Panc1 (cell line): ENCODE results near the gene DNM3. TPM values are rescaled to one million over a fixed set of nuclear protein-coding genes. Genes with fewer than 3 reads are reported as not detected.
"Not testable (repeated sequence)": the region's sequence is repeated elsewhere in the genome, so short reads cannot be mapped to it uniquely, and the experiment has no call there.

Source experiments
- ATAC-seq: fragments of 200-7000 bp; cut with Tn5 transposase; 2 replicates; pipeline ENCODE4 v1.9.1; 2020; ENCODE audit warnings: mild to moderate bottlenecking, moderate library complexity
- BruUV-seq: library from RNA; stranded (reverse); fragments of 400-500 nt; replicated peaks from 2 replicates; lab custom pipeline; 2021; lab: Mats Ljungman, UMichigan
- CTCF ChIA-PET: fragments of 300-600 bp; sonication (Branson Sonifier 250); formaldehyde crosslinking; loops from one replicate; lab custom pipeline; 2022; ENCODE audit warnings: antibody characterized with exemption; lab: Charles Lee
- POLR2A ChIA-PET: fragments of 300-600 bp; sonication (Branson Sonifier 250); formaldehyde crosslinking; loops from one replicate; lab custom pipeline; 2022; ENCODE audit warnings: antibody characterized with exemption; lab: Charles Lee
- DNase-seq: peaks from one replicate; pipeline ENCODE4 v3.0.0-alpha.2; 2010; ENCODE audit warnings: low read depth, low spot score
- H3K27ac ChIP-seq: 2 replicates; pipeline ENCODE4 v1.5.1; 2011; ENCODE audit warnings: mild to moderate bottlenecking, low read length, inconsistent platforms
- H3K27me3 ChIP-seq: fragments of 200-500 bp; sonication (Bioruptor generic); 2 replicates; pipeline ENCODE4 v1.6.0; 2014; ENCODE audit warnings: low read length, inconsistent platforms; ENCODE audit not compliant: control insufficient read depth, insufficient read depth
- H3K36me3 ChIP-seq: fragments of 200-500 bp; sonication (Bioruptor generic); 2 replicates; pipeline ENCODE4 v1.5.1; 2014; ENCODE audit warnings: inconsistent platforms, mild to moderate bottlenecking, low read length, moderate library complexity; ENCODE audit not compliant: control insufficient read depth, insufficient read depth
- H3K4me1 ChIP-seq: 2 replicates; pipeline ENCODE4 v1.5.1; 2011; ENCODE audit warnings: inconsistent platforms, mild to moderate bottlenecking, low read length, moderate library complexity; ENCODE audit not compliant: control insufficient read depth, insufficient read depth
- H3K4me3 ChIP-seq, 2 experiments: 2 replicates each; pipeline ENCODE4 v1.5.1; 2011 to 2012; ENCODE audit warnings: low read depth in 2 of 2, low read length in 2 of 2, mild to moderate bottlenecking in 2 of 2, inconsistent platforms in 1 of 2, moderate library complexity in 1 of 2
- H3K9me3 ChIP-seq: fragments of 200-500 bp; sonication (Bioruptor generic); 2 replicates; pipeline ENCODE4 v1.5.1; 2014; ENCODE audit warnings: low read depth, mild to moderate bottlenecking, inconsistent platforms, low read length, moderate library complexity; ENCODE audit not compliant: control insufficient read depth, insufficient read depth
- CTCF ChIP-seq: fragments of 450-650 bp; IDR thresholded peaks from 2 replicates; pipeline ENCODE4 v1.5.1; 2017; ENCODE audit warnings: mild to moderate bottlenecking
- POLR2AphosphoS5 ChIP-seq: IDR thresholded peaks from 2 replicates; pipeline ENCODE4 v1.6.1; 2012; ENCODE audit warnings: mild to moderate bottlenecking, low read depth, low read length, moderate library complexity
- REST ChIP-seq, 2 experiments: IDR thresholded peaks; 2 replicates each; pipeline ENCODE4 v1.6.1; 2011 to 2012; ENCODE audit warnings: low read depth in 2 of 2, control low read depth in 1 of 2, low read length in 1 of 2, mild to moderate bottlenecking in 1 of 2, moderate library complexity in 1 of 2; ENCODE audit not compliant: insufficient read depth in 1 of 2
- SIN3A ChIP-seq: IDR thresholded peaks from 2 replicates; pipeline ENCODE4 v1.6.1; 2012; ENCODE audit warnings: low read depth, mild to moderate bottlenecking, low read length, moderate library complexity, borderline replicate concordance; ENCODE audit not compliant: insufficient read depth
- TCF7L2 ChIP-seq: IDR thresholded peaks from 2 replicates; pipeline ENCODE4 v1.6.1; 2011; ENCODE audit warnings: mild to moderate bottlenecking, low read depth, low read length, inconsistent platforms
- in situ Hi-C: cut with HindIII; loops from 2 replicates; pipeline ENCODE4 v1.10.0; 2016; ENCODE audit warnings: low sequenced_read_pairs, low pct_unique_long_range_greater_than_20kb
- intact Hi-C: fragments of 100-400 bp; cut with micrococcal nuclease; formaldehyde crosslinking; loops from one replicate; pipeline ENCODE4 v1.10.0; 2022; ENCODE audit not compliant: unreplicated experiment
- total RNA-seq: library from RNA; stranded (reverse); gene quantifications from one replicate; pipeline ENCODE4 v1.2.1, GENCODE V29; 2021; ENCODE audit not compliant: unreplicated experiment

DNM3 gene
- total RNA-seq, 1 experiment from 2014 or later = 0.46 TPM

GRCh38 chr1:172431721-172432192 lies 590.5 kb downstream of the DNM3 start:
- BruUV-seq = no TSS peak
- TF ChIP-seq CTCF (no peak), SIN3A (no peak)
- Histone ChIP-seq H3K9me3 (no peaks in the 10 kb centered on the region), H3K4me1 (peaks cover 4% of the 10 kb centered on the region; the same call in 1 of the 2 replicates), H3K27ac (no peak overlapping the region), H3K36me3 (no peaks in the 10 kb centered on the region), H3K27me3 (no peaks in the 10 kb centered on the region), H3K4me3 (no peak overlapping the region)
- DNase-seq (no peak), ATAC-seq (no peak)
- ChIA-PET CTCF (interaction anchor here (1.0 to 1.1 kb wide), 2 partner anchors 11 to 429 kb away, joined by 5 read pairs; no protein-coding TSS in a partner anchor), POLR2A (no interaction called here)
- in situ Hi-C loops = no loop called here
- intact Hi-C loops = no loop called here

GRCh38 chr1:172437183-172437582 lies 595.9 kb downstream of the DNM3 start:
- in situ Hi-C loops, ATAC-seq, BruUV-seq: not testable (repeated sequence)

GRCh38 chr1:172442404-172442803 lies 601.1 kb downstream of the DNM3 start:
- no peaks in the 10 kb centered on the region for H3K9me3 ChIP-seq
- no peak overlapping the region for H3K4me3 ChIP-seq
- DNase-seq (no peak), ATAC-seq (no peak)
- POLR2A ChIA-PET = no interaction called here
- CTCF ChIA-PET = interaction anchor here (1.3 kb wide), 1 partner anchor 440 kb away, joined by 6 read pairs; no protein-coding TSS in a partner anchor
- no peaks in the 10 kb centered on the region for H3K27me3 ChIP-seq
- intact Hi-C loops (no loop called here), in situ Hi-C loops (no loop called here)
- peaks cover 13% of the 10 kb centered on the region for H3K4me1 ChIP-seq
- peak overlapping the region; percentile 98; the same call in 1 of the 2 replicates for H3K27ac ChIP-seq
- no TSS peak for BruUV-seq
- TF ChIP-seq CTCF (no peak), SIN3A (no peak), POLR2AphosphoS5 (no peak), REST (IDR thresholded peaks at IDR 0.05; ENCODE audit: insufficient read depth in 1 of 2, low read depth in 2 of 2, low read length in 1 of 2) (no peak), TCF7L2 (no peak)
- peaks cover 2% of the 10 kb centered on the region for H3K36me3 ChIP-seq

More at GRCh38 chr1:172437183-172437582, 595.9 kb downstream of the DNM3 start:
- intact Hi-C loops, POLR2A ChIA-PET, H3K9me3 ChIP-seq, H3K4me3 ChIP-seq, H3K36me3 ChIP-seq, H3K27ac ChIP-seq, H3K27me3 ChIP-seq, H3K4me1 ChIP-seq, DNase-seq, CTCF ChIA-PET: not testable (repeated sequence)
